Panc1 (cell line): ENCODE data around the gene PLEKHG4. TPM values are rescaled to one million over a fixed set of nuclear protein-coding genes. Genes with fewer than 3 reads are reported as not detected.
A peak's percentile ranks its signal among the peaks of the same experiment; 100 is the strongest.

ENCODE experiments used
- ATAC-seq: fragments of 200-7000 bp; cut with Tn5 transposase; 2 replicates; pipeline ENCODE4 v1.9.1; 2020; ENCODE audit warnings: mild to moderate bottlenecking, moderate library complexity
- BruUV-seq: library from RNA; stranded (reverse); fragments of 400-500 nt; replicated peaks from 2 replicates; lab custom pipeline; 2021; lab: Mats Ljungman, UMichigan
- CTCF ChIA-PET: fragments of 300-600 bp; sonication (Branson Sonifier 250); formaldehyde crosslinking; loops from one replicate; lab custom pipeline; 2022; ENCODE audit warnings: antibody characterized with exemption; lab: Charles Lee
- POLR2A ChIA-PET: fragments of 300-600 bp; sonication (Branson Sonifier 250); formaldehyde crosslinking; loops from one replicate; lab custom pipeline; 2022; ENCODE audit warnings: antibody characterized with exemption; lab: Charles Lee
- DNase-seq: peaks from one replicate; pipeline ENCODE4 v3.0.0-alpha.2; 2010; ENCODE audit warnings: low read depth, low spot score
- H3K27ac ChIP-seq: 2 replicates; pipeline ENCODE4 v1.5.1; 2011; ENCODE audit warnings: mild to moderate bottlenecking, low read length, inconsistent platforms
- H3K27me3 ChIP-seq: fragments of 200-500 bp; sonication (Bioruptor generic); 2 replicates; pipeline ENCODE4 v1.6.0; 2014; ENCODE audit warnings: low read length, inconsistent platforms; ENCODE audit not compliant: control insufficient read depth, insufficient read depth
- H3K36me3 ChIP-seq: fragments of 200-500 bp; sonication (Bioruptor generic); 2 replicates; pipeline ENCODE4 v1.5.1; 2014; ENCODE audit warnings: inconsistent platforms, mild to moderate bottlenecking, low read length, moderate library complexity; ENCODE audit not compliant: control insufficient read depth, insufficient read depth
- H3K4me1 ChIP-seq: 2 replicates; pipeline ENCODE4 v1.5.1; 2011; ENCODE audit warnings: inconsistent platforms, mild to moderate bottlenecking, low read length, moderate library complexity; ENCODE audit not compliant: control insufficient read depth, insufficient read depth
- H3K4me3 ChIP-seq, 2 experiments: 2 replicates each; pipeline ENCODE4 v1.5.1; 2011 to 2012; ENCODE audit warnings: low read depth in 2 of 2, low read length in 2 of 2, mild to moderate bottlenecking in 2 of 2, inconsistent platforms in 1 of 2, moderate library complexity in 1 of 2
- H3K9me3 ChIP-seq: fragments of 200-500 bp; sonication (Bioruptor generic); 2 replicates; pipeline ENCODE4 v1.5.1; 2014; ENCODE audit warnings: low read depth, mild to moderate bottlenecking, inconsistent platforms, low read length, moderate library complexity; ENCODE audit not compliant: control insufficient read depth, insufficient read depth
- CTCF ChIP-seq: fragments of 450-650 bp; IDR thresholded peaks from 2 replicates; pipeline ENCODE4 v1.5.1; 2017; ENCODE audit warnings: mild to moderate bottlenecking
- POLR2AphosphoS5 ChIP-seq: IDR thresholded peaks from 2 replicates; pipeline ENCODE4 v1.6.1; 2012; ENCODE audit warnings: mild to moderate bottlenecking, low read depth, low read length, moderate library complexity
- REST ChIP-seq, 2 experiments: IDR thresholded peaks; 2 replicates each; pipeline ENCODE4 v1.6.1; 2011 to 2012; ENCODE audit warnings: low read depth in 2 of 2, control low read depth in 1 of 2, low read length in 1 of 2, mild to moderate bottlenecking in 1 of 2, moderate library complexity in 1 of 2; ENCODE audit not compliant: insufficient read depth in 1 of 2
- SIN3A ChIP-seq: IDR thresholded peaks from 2 replicates; pipeline ENCODE4 v1.6.1; 2012; ENCODE audit warnings: low read depth, mild to moderate bottlenecking, low read length, moderate library complexity, borderline replicate concordance; ENCODE audit not compliant: insufficient read depth
- TCF7L2 ChIP-seq: IDR thresholded peaks from 2 replicates; pipeline ENCODE4 v1.6.1; 2011; ENCODE audit warnings: mild to moderate bottlenecking, low read depth, low read length, inconsistent platforms
- in situ Hi-C: cut with HindIII; loops from 2 replicates; pipeline ENCODE4 v1.10.0; 2016; ENCODE audit warnings: low sequenced_read_pairs, low pct_unique_long_range_greater_than_20kb
- intact Hi-C: fragments of 100-400 bp; cut with micrococcal nuclease; formaldehyde crosslinking; loops from one replicate; pipeline ENCODE4 v1.10.0; 2022; ENCODE audit not compliant: unreplicated experiment
- total RNA-seq: library from RNA; stranded (reverse); gene quantifications from one replicate; pipeline ENCODE4 v1.2.1, GENCODE V29; 2021; ENCODE audit not compliant: unreplicated experiment

The PLEKHG4 gene
- total RNA-seq, 1 experiment from 2014 or later = 6.7 TPM

- no peak for DNase-seq
- ChIA-PET CTCF (no interaction called here), POLR2A (interaction anchor here (0.6 kb wide), 1 partner anchor 81 kb away, joined by 4 read pairs; no protein-coding TSS in a partner anchor)
- intact Hi-C loops (no loop called here), in situ Hi-C loops (no loop called here)
- peak; percentile 21 for ATAC-seq
- H3K27me3 ChIP-seq = no peaks in the 10 kb centered on the region
- no TSS peak for BruUV-seq
- H3K9me3 ChIP-seq = no peaks in the 10 kb centered on the region
- no peaks in the 10 kb centered on the region; the same call in 1 of the 2 replicates for H3K36me3 ChIP-seq
- H3K27ac ChIP-seq = no peak overlapping the region
- H3K4me1 ChIP-seq = peaks cover 7% of the 10 kb centered on the region
- peak overlapping the region; percentile 64 to 73 for H3K4me3 ChIP-seq
- TF ChIP-seq TCF7L2 = no peak
- no peak for TF ChIP-seq POLR2AphosphoS5
- TF ChIP-seq CTCF = no peak
- TF ChIP-seq REST (IDR thresholded peaks at IDR 0.05; ENCODE audit: insufficient read depth in 1 of 2, low read depth in 2 of 2, low read length in 1 of 2) = no peak
- TF ChIP-seq SIN3A = no peak
These were observed 32.6 kb upstream of the PLEKHG4 start for GRCh38 chr16:67246756-67247191.

GRCh38 chr16:67247192-67248072 lies 31.9 kb upstream of the PLEKHG4 start, which contains the start of gene FHOD1:
Gene FHOD1, minus strand, starts transcription at chr16:67247481. Its CDS starts 71 bp downstream, at chr16:67247410.
- H3K27ac ChIP-seq = no peak within 1 kb of the TSS
- no peaks in the 10 kb centered on the region for H3K9me3 ChIP-seq
- in situ Hi-C loops (no loop called here), intact Hi-C loops (no loop called here)
- no peaks in the 10 kb centered on the region; the same call in 1 of the 2 replicates for H3K36me3 ChIP-seq
- peak within 1 kb of the TSS; percentile 64 to 73 for H3K4me3 ChIP-seq
- peaks cover 7% of the 10 kb centered on the region for H3K4me1 ChIP-seq
- ChIA-PET CTCF (interaction anchor here (0.6 kb wide), 1 partner anchor 66 kb away, joined by 6 read pairs; no protein-coding TSS in a partner anchor), POLR2A (interaction anchor here (0.6 kb wide), 2 partner anchors 82 to 303 kb away, joined by 4 to 7 read pairs; no protein-coding TSS in a partner anchor)
- no TSS peak for BruUV-seq
- TF ChIP-seq POLR2AphosphoS5 = no peak
- TF ChIP-seq CTCF = no peak
- TF ChIP-seq TCF7L2 = no peak
- TF ChIP-seq REST (IDR thresholded peaks at IDR 0.05; ENCODE audit: insufficient read depth in 1 of 2, low read depth in 2 of 2, low read length in 1 of 2) = no peak
- no peak for TF ChIP-seq SIN3A
- no peaks in the 10 kb centered on the region for H3K27me3 ChIP-seq
- ATAC-seq = peak; percentile 86
- no peak for DNase-seq
